ENCODE measurements around the gene SCIN. TPM values are rescaled to one million over a fixed set of nuclear protein-coding genes. Genes with fewer than 3 reads are reported as not detected.

Gene SCIN
- total RNA-seq, 1 experiment from 2014 or later = 0.22 TPM

DNA sequence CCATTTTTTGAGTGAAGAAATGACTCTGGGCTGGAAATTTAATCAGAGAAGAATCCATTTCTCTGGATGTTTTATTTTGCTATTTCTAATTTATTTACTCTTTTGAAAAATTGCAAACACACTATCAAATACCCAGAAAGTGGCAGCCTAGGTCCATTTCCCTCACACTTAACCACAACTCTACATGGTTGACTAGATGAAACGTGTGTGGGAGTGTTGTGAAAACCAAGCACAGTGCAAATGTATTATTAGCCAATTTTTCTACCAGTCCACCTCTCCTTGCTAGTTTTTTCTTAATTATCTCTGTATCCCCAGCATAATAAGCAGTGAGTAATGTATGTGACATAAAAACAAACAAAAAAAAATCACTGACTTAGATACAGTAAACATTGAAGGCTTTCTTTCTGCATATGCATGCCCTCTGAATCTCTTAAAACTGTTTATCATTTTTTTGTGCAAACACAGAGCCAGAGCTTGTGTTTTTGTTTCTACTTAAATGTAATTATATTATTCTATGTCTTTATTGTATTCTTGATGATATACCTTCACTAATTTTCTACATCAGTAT, 30.9 kb downstream of the SCIN start:
- Histone ChIP-seq H3K9me3 (ENCODE audit: control insufficient read depth in 1 of 2, insufficient read depth in 1 of 2, low read depth in 1 of 2, low read length in 2 of 2) (no peaks in the 10 kb centered on the region; a peak in 1 of 4 replicates), H3K27ac (ENCODE audit: low read depth, low read length) (no peak overlapping the region), H4K20me1 (ENCODE audit: insufficient read depth) (no peaks in the 10 kb centered on the region), H3K4me3 (replicated peaks in 1 of 2; ENCODE audit: low read depth in 1 of 2, low read length in 2 of 2) (no peak overlapping the region), H3K9me2 (ENCODE audit: insufficient read depth) (no peaks in the 10 kb centered on the region), H3K4me2 (ENCODE audit: low read length) (no peak overlapping the region), H3K27me3 (ENCODE audit: insufficient read depth, low read length) (no peaks in the 10 kb centered on the region), H3K9ac (ENCODE audit: low read length) (no peak overlapping the region), H3K79me2 (ENCODE audit: insufficient read depth, low read length) (no peaks in the 10 kb centered on the region), H3K36me3 (ENCODE audit: control insufficient read depth in 1 of 2, insufficient read depth in 2 of 2, low read length in 2 of 2) (no peaks in the 10 kb centered on the region), H3K4me1 (ENCODE audit: control insufficient read depth in 1 of 2, insufficient read depth in 2 of 2, low read length in 2 of 2) (no peaks in the 10 kb centered on the region), H2AFZ (ENCODE audit: low read depth, low read length, poor library complexity, severe bottlenecking) (no peak overlapping the region)
- DNase-seq (ENCODE audit: low read depth, low spot score) = no peak
- ATAC-seq = no peak
- no TSS peak for BruUV-seq (replicated peaks)
- intact Hi-C loops (cut with micrococcal nuclease) = no loop called here
- ChIA-PET POLR2A (no interaction called here), RAD21 (ENCODE audit: low non-redundant PET in 1 of 2, low total read pairs in 2 of 2, uncharacterized antibody in 2 of 2, unreplicated experiment in 2 of 2) (no interaction called here), CTCF (no interaction called here)
- TF ChIP-seq EZH2phosphoT487 (IDR thresholded peaks at IDR 0.05; ENCODE audit: borderline replicate concordance) = no peak
- no peak for TF ChIP-seq POLR2A (IDR thresholded peaks at IDR 0.05; ENCODE audit: borderline replicate concordance, extremely low read depth, insufficient read depth, insufficient read length)
- no peak for TF ChIP-seq CEBPB (IDR thresholded peaks at IDR 0.05; ENCODE audit: low read depth)
- TF ChIP-seq CBX3 (IDR thresholded peaks at IDR 0.05; ENCODE audit: low read depth) = no peak
- no peak for TF ChIP-seq EZH2 (IDR thresholded peaks at IDR 0.05)
- no peak for TF ChIP-seq EGR1 (IDR thresholded peaks at IDR 0.05; ENCODE audit: low read depth)
- no peak for TF ChIP-seq SIN3A (IDR thresholded peaks at IDR 0.05; ENCODE audit: low read depth)
- TF ChIP-seq POLR2AphosphoS5 (IDR thresholded peaks at IDR 0.05; ENCODE audit: low read depth, low read length) = no peak
- TF ChIP-seq, protein P1, sequence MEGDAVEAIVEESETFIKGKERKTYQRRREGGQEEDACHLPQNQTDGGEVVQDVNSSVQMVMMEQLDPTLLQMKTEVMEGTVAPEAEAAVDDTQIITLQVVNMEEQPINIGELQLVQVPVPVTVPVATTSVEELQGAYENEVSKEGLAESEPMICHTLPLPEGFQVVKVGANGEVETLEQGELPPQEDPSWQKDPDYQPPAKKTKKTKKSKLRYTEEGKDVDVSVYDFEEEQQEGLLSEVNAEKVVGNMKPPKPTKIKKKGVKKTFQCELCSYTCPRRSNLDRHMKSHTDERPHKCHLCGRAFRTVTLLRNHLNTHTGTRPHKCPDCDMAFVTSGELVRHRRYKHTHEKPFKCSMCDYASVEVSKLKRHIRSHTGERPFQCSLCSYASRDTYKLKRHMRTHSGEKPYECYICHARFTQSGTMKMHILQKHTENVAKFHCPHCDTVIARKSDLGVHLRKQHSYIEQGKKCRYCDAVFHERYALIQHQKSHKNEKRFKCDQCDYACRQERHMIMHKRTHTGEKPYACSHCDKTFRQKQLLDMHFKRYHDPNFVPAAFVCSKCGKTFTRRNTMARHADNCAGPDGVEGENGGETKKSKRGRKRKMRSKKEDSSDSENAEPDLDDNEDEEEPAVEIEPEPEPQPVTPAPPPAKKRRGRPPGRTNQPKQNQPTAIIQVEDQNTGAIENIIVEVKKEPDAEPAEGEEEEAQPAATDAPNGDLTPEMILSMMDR (IDR thresholded peaks at IDR 0.05 in 2 of 3, conservative IDR thresholded peaks at IDR 0.05 in 1 of 3; ENCODE audit: borderline replicate concordance in 1 of 3, insufficient read depth in 1 of 3, low read depth in 2 of 3, low read length in 2 of 3) = no peak
- no peak for TF ChIP-seq TCF7L2 (IDR thresholded peaks at IDR 0.05; ENCODE audit: borderline replicate concordance, extremely low read depth, insufficient read depth, insufficient read length)
- TF ChIP-seq, protein P2, sequence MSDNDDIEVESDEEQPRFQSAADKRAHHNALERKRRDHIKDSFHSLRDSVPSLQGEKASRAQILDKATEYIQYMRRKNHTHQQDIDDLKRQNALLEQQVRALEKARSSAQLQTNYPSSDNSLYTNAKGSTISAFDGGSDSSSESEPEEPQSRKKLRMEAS (IDR thresholded peaks at IDR 0.05) = no peak
- no peak for TF ChIP-seq JUND (IDR thresholded peaks at IDR 0.05)

Measured in HCT116 (cell line).